Kasumi-1 (cell line): ENCODE data around the gene TDRD3.
"Not testable (repeated sequence)": the region's sequence is repeated elsewhere in the genome, so short reads cannot be mapped to it uniquely, and the experiment has no call there.

Experiments used
- DNase-seq, 2 experiments: peaks; one replicate each; lab custom pipeline; 2025; lab: John Stamatoyannopoulos, UW

Gene TDRD3

DNA sequence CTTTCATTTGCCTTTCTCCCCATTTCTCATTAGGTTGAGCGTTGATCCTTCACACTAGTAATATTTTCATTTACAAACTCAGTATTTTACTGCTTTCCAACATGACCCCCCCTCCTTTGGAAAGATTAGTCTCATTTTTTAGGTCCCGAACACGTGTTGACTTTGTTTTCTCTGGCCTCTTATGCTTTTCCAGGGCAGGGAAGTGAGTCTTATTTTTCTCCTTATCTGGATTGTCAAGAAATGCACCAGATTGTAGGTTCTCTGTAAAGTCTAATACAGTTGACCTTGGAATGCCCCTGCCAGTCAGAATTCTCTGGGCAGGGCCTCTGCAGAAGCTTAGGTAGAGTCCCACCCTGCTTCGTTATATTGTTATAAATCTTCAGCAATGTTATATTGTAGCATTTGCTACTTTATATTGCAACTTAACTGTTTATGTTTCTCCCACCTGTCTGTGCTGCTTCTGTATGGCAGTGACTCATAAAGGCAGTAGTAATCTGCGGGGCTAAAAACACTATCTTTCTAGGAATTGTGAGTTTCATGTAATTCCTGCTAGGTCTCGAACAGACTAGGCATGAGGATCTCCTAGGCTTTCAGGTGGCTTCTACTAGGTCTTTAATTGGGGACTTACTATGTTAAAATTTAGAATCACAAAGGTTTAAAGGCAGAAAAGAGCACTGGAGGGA lies 2.0 kb downstream of the TDRD3 start:
- DNase-seq: no peak

DNA sequence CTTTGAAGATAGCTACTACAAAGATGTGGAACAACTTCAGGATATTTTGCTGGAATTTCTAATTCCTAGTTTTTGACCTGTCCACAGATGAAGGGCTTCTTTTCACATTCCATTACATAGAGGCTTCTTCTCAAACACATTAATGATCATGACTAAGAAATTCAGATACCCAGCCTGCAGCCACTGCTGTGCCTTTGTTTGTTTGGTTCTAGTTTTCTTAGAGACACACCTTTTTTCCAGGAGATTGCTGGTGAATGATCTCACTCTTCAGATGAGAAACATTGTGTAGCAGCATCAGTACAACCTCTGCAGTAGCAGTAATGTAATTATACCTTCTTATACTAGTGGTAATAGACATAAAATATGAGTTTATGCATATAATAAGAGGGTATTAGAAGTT lies 5.0 kb downstream of the TDRD3 start:
- no peak for DNase-seq

DNA sequence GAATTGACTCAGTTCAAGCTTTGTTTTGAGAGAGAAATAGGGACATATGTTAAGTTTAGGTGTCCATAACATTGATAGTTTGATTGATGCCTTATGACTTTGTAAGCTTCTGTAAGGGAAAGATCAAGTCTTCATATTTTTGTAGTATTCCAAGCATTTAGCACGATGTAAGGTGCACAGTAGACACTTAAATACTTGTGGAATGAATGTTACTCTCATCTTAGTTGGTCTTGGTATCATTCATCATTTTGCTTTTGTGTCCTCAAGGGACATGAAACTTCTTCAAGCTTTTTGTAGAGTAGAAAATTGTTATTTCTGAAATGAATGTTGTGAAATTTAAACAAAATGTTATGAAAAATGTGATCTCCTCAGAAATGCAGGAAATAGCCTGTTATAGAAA lies 10.1 kb downstream of the TDRD3 start:
- DNase-seq: no peak

DNA sequence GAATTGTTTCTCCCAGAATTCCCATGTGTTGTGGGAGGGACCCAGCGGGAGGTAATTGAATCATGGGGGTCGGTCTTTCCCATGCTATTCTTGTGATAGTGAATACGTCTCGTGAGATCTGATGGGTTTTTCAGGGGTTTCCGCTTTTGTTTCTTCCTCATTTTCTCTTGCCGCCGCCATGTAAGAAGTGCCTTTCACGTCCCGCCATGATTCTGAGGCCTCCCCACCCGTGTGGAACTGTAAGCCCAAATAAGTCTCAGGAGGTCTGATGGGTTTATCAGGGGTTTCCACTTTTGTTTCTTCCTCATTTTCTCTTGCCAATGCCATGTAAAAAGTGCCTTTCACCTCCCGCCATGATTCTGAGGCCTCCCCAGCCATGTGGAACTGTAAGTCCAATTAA lies 10.8 kb downstream of the TDRD3 start:
- DNase-seq: not testable (repeated sequence)

DNA sequence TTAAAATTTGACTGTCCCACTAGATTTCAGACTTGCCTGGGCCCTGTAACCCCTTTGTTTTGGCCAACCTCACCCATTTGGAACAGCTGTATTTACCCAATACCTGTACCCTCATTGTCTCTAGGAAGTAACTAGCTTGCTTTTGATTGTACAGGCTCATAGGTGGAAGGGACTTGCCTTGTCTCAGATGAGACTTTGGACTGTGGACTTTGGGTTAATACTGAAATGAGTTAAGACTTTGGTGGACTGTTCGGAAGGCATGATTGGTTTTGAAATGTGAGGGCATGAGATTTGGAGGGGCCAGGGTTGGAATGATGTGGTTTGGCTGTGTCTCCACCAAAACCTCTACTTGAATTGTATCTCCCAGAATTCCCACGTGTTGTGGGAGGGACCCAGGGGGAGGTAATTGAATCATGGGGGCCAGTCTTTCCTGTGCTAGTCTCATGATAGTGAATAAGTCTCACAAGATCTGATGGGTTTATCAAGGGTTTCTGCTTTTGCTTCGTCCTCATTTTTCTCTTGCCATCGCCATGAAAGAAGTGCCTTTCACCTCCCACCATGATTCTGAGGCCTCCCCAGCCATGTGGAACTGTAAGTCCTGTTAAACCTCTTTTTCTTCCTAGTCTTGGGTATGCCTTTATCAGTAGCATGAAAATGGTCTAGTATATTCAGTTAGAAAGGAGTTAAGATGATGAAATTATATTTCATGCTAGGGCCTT lies 12.7 kb downstream of the TDRD3 start:
- DNase-seq: not testable (repeated sequence)

DNA sequence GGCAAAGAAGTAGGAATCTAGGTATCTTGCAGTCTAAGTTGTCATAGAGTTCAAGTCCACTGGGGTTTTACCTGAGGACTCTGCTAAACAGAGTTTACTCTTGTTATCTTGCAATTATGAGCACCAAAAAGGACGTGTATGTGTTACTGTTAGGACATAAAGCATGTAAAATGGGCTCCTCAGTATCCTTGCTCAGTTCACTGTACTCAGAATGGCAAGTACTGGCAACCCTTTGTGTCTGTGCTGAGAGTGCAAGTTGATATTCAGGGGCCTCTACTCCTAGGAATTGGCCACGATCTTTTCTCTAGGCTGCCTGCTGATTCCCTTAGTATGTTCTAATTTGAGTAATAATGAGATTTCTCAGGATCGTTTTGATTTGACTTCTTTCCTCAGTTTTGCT lies 13.3 kb downstream of the TDRD3 start:
- no peak for DNase-seq

DNA sequence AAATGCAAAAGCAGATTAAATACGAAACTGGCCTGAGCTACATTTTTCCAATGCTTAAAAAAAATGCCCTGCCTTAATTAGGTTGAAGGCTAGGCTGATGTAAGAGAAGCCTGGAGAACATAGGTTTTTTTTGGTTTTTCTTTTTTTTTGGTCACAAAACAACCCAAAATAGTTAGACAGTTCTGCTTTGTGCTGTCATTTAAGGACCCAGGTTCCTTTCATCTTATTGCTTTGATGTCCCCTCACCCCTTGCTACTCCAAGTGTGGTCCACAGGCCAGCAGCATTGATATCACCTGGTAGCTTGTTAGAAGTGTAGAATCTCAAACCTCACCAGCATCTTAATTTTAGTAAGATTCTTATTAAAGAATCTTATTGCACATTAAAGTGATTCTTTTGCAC lies 14.4 kb downstream of the TDRD3 start:
- no peak for DNase-seq

DNA sequence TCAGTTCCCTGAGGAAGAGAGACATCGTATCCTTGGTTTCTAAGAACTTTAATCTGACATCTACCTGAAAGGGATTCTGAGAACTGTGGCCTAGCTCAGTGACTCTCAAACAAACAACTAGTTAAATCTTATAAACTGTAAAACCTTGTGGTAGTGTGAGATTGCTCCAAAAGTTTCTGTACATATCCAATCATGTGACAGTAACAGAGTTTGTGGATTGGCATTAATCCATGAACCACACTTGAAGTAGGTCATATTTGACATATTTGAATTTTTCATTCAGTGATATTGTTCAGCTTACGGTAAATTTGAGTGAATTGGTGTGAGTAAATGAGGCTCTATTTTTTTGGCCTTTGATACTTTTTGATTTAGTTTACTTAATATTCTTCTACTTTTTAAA lies 15.0 kb downstream of the TDRD3 start:
- no peak for DNase-seq

DNA sequence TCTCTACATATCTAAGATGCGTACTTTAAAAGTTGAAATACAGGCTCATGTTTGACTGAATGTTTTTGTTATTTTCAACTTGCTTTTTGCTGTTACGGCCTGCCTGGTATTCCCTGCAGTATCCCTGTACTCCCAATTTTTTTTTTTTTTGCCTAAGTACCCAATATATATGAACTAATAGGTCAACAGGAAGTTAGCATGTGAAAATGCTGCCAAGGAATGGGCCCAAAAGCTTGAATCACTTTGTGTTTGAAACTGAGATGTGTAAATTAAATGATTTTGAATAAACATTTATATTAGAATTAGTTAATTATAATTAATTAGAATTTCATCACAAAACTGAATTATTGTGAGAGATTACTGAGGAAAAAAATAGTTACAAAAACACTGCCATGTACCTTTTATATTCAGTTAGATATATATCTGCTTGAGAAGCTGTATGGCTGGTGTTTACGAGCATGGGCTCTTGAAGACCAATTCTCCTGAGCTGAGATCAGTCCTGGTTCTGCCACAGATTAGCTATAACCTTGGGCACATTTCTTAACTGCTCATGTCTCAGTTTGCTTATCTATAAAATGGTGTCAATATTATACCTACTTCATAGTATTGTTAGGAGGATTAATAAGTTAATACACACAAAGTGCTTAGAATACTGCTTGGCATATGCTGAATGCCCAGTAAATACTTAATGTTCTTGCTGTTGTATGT lies 16.0 kb downstream of the TDRD3 start:
- DNase-seq: no peak

DNA sequence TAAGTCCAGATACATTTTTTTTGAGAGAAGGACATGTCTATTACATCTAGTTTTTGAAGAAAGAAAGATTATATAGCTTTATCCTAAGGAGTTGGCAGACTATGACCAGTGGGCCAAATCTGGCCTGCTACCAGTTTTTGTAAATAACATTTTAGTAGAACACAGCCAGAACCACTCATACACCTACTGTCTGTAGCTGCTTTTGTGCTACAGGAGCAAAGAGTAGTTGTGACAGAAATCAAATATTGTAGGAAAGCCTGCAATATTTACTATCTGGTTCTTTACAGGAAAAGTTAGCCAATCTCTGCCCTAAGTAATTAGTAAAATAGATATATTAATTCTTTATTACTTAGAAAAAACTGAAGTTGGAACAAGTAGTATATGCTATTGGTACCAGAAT lies 17.2 kb downstream of the TDRD3 start:
- DNase-seq: no peak

DNA sequence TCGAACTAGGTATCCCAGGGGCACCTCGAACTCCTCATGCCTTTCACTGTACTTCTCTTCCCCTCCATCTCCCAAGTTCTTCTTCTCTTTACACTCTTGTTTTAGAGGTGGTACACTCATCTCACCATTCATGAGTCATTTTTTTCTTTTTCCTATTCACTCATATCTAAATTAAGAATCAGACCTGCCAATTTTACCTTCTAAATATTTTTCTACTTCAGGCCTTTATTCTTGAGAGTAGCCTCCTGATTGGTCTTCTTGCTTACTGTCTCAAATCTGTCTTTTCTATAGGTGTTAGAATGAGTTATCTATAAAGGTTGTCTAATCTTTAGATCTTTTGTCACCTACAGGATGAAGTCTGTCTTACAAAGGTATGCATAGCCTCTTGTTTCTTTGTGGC lies 20.7 kb downstream of the TDRD3 start:
- no peak for DNase-seq

DNA sequence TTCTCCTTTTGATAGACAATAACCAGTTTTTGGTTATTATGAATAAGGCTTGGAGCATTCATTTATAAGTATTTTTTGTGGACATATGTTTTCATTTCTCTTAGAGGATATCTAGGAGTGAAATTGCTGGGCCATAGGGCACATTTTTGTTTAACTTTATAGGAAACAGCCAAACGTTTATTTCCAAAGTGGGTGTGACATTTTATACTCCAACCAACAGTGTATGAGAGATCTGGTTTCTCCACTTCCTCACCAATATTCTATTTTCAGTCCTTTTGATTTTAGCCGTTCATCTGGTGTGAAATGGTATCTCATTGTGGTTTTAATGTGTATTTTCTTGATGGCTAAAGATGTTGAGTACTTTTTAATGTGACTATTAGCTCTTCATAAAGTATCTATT lies 21.9 kb downstream of the TDRD3 start:
- DNase-seq: no peak

DNA sequence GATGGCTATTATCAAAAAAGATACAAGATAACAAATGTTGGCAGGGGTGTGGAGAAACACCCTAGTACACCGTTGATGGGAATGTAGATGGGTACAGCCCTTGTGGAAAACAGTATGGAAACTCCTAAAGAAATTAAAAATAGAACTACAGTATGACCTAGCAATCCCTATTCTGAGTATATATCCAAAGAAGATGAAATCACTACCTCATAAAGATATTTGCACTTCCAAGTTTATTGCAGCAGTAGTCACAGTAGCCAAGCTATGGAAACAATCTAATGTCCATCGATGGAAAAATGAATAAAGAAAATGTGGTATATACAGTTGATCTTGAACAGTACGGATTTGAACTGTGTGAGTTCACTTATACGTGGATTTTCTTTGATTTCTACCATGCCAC lies 28.3 kb downstream of the TDRD3 start:
- no peak for DNase-seq

DNA sequence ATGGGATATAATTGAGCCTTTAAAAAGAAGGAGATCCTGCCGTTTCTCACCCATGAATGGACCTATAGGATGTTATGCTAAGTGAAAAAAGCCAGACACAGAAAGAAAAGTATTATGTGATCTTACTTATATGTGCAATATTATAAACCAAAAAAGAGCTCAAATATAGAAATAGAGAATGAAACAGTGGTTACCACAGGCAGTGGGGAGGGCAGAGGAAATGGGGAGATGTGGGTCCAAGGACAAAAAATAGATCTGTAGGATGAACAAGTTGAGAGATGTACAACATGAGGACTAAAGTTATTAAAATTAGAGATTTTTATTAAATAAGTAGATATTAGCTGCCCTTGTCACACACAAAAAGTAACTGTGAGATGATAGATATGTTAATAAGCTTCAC lies 29.1 kb downstream of the TDRD3 start:
- no peak for DNase-seq

DNA sequence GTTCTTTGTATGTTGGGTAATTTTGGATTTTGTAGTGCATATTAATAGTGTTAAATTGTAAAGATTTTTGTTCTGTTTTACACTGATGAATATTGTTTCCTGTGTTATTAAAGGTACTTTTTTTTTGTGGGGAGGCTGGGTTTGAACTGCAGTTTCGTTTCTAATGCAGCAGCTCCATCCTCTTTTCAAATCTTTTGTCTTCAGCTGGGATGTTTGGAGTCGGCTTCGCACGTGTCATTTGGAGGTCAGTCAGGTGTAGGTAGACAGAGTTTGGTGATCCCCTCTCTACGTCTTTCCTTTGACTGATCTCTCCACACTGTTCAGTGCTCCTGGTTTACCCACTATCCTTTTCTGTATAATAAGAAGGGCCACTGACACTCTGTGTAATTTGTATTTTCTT lies 30.3 kb downstream of the TDRD3 start:
- no peak for DNase-seq

DNA sequence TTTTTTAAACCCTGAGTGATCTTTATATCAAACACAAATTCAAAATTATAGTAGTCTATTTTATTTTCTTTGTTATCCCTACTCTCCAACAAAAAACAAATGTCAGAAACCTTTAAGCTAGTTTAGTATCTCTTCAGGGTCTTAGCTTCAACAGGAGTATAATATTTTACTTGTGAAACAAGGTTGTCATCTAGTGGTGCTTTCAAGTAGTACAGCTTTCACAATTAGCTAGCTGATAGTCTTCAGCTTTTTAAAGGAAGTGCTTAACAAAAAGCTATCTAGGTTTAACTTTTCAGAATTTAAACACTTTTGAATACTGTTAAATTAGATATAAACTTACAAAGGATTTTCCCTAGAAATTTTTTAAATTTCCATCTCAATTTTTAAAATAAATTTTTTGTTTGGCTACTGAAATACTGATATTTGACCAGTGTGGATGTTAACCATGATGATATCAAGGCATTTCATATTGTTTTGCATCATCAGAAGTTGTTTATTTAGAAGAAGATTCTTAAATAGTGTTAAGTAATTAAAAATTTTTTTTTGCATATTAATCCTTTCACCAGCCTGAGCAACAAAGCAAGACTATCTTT lies 34.2 kb downstream of the TDRD3 start:
- DNase-seq: peak; percentile 89 to 94

DNA sequence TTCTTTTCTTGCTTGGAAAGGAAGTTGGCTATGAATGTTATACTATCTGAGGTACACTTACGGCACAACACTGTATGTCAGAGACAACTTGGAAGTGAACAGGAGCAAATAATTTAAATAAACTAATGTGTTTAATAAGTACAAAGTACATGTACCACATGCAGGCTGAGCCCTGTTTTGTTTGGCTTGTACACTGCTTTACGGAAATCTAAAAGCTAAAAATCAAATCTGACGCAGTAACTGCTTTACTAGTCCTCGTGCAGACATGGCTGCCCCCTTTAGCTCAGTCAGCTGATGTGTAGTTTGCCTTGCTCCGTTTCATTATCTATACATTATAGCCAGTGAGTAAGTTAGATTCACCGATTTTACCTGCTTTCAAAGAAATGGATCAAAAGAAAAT lies 36.5 kb downstream of the TDRD3 start:
- no peak for DNase-seq

DNA sequence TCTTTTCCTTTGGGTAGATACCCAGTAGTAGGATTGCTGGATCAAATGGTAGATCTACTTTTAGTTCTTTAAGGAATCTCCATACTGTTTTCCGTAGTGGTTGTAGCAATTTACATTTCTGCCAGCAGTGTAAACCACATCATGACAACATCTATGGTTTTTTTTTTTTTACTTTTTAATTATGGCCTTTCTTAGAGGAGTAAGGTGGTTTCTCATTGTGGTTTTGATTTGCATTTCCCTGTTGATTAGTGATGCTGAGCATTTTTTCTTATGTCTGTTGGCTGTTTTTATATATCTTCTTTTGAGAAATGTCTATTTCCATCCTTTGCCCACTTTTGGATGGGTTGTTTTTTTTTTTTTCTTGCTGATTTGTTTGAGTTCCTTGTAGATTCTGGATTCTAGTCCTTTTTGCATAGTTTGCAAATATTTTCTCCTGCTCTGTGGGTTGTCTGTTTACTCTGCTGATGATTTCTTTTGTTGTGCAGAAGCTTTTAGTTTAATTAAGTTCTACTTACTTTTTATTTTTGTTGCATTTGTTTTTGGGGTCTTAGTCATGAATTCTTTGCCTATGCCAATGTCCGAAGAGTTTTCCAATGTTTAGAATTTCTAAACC lies 38.8 kb downstream of the TDRD3 start:
- no peak for DNase-seq

DNA sequence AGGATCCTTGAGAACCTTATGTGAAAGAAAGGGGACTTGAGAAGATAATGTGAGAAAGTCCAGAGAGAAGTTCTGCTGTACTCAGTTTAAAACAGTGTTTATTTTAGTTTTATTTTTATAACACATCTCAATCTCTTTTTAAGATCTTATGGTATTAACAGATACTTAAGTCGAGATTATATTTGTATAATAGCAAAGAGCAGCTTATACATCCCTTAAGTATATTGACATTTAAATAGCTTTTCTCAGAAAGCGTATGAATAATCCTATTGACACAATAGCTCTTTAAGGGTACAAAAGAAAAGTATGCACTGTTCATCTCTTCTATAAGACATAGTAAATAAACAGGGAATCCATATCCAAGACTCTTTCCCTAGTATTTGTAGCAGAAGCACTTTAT lies 42.2 kb downstream of the TDRD3 start:
- DNase-seq: no peak

DNA sequence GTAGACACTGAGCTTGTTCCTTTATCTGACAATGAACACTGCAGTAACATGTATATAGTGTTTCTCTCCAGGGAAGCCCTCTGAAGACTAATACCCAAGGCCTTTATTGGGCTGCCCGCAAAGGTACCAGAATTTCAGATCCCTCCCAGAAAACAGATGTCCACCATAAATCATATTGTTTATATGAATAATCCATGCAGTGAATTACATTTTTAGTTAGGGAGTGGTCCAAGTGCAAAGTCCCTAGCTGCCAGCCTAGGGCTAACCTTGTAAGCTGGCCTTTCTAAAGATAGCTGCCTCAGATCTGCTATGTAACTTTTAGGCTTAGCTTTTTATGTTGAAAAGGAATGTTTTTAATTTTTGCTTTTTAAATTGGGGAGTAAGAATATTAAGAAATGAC lies 44.7 kb downstream of the TDRD3 start:
- DNase-seq: no peak

DNA sequence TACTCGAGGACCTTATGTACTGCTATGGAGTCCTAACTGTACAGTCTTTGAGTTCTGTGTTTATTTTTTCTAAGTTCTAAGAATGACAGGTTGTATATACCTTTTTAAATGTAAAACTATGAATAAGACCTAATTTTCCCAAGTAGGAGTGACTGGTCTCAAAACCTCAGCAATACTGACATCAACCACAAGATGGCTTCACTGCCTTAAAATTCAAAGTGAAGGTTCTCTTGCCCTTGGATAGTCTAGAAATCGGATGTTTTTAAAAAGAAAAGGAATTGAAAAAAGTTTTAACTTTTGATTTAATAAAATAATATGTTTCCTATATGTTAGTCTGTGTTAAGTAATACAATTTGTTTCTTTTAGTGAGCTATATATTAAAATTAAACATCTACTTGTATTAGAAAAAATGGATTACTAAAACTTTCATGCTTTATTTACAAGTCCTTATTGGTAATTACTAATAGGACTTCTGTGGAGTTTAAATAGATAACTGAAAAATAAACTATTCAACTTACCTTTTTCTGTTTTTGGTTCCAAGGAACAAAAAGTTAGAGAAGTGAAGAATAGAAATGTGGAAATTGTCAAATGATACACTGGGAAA lies 52.0 kb downstream of the TDRD3 start:
- DNase-seq: peak; percentile 53 to 76

DNA sequence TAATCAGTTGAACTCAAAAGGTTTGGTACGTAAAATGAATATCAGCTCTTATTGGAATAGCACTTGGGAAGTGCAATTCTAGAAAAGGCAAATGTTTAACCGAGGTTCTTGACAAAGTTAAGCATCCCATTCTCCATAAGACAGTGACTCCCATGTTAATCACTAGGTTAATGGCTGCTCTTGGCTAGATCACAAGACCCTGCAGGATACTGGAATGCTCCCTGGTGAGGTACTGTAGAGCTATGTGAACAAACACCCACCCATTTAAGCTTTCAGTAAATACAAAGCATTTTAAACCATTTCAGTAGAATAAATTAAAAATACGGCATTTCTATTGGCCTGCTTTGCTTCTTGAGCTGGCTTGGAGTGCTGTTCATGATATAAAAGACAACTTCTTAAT lies 56.5 kb downstream of the TDRD3 start:
- no peak for DNase-seq
